H9 (cell line): Measurements from ENCODE around the gene P2RY8. TPM values are rescaled to one million over a fixed set of nuclear protein-coding genes. Genes with fewer than 3 reads are reported as not detected.

Source experiments
- DNase-seq: peaks from one replicate; pipeline ENCODE4 v3.0.0-alpha.2; 2017
- H2AFZ ChIP-seq: one replicate; pipeline ENCODE4 v1.6.1; 2013; ENCODE audit warnings: mild to moderate bottlenecking, low read length, control low read depth, moderate library complexity
- H2AK5ac ChIP-seq: 2 replicates; pipeline ENCODE4 v1.6.1; 2013; ENCODE audit warnings: low read length, control low read depth, mixed read lengths; ENCODE audit not compliant: insufficient read length
- H2BK120ac ChIP-seq: one replicate; pipeline ENCODE4 v1.6.1; 2013; ENCODE audit warnings: low read depth, mild to moderate bottlenecking, low read length, control low read depth, inconsistent platforms; ENCODE audit not compliant: poor library complexity, severe bottlenecking
- H2BK12ac ChIP-seq: 2 replicates; pipeline ENCODE4 v1.6.1; 2013; ENCODE audit warnings: low read length, control low read depth, mixed read lengths, low read depth; ENCODE audit not compliant: insufficient read length
- H2BK15ac ChIP-seq: 2 replicates; pipeline ENCODE4 v1.6.1; 2013; ENCODE audit warnings: low read depth, low read length, control low read depth
- H2BK20ac ChIP-seq: one replicate; pipeline ENCODE4 v1.6.1; 2013; ENCODE audit warnings: low read depth, mild to moderate bottlenecking, low read length, control low read depth, inconsistent platforms; ENCODE audit not compliant: poor library complexity, severe bottlenecking
- H2BK5ac ChIP-seq: 2 replicates; pipeline ENCODE4 v1.6.1; 2013; ENCODE audit warnings: low read length, control low read depth, mixed read lengths; ENCODE audit not compliant: insufficient read length
- H3K14ac ChIP-seq: 2 replicates; pipeline ENCODE4 v1.6.1; 2013; ENCODE audit warnings: low read length, control low read depth; ENCODE audit not compliant: insufficient read depth
- H3K18ac ChIP-seq: 2 replicates; pipeline ENCODE4 v1.6.1; 2013; ENCODE audit warnings: low read depth, mild to moderate bottlenecking, mixed read lengths, low read length, control low read depth; ENCODE audit not compliant: insufficient read length
- H3K23ac ChIP-seq: 2 replicates; pipeline ENCODE4 v1.6.1; 2013; ENCODE audit warnings: low read length, control low read depth, mixed read lengths, low read depth; ENCODE audit not compliant: insufficient read length
- H3K23me2 ChIP-seq: 2 replicates; pipeline ENCODE4 v1.6.1; 2013; ENCODE audit warnings: low read depth, mild to moderate bottlenecking, mixed read lengths, low read length, control low read depth; ENCODE audit not compliant: insufficient read length, poor library complexity, severe bottlenecking
- H3K27ac ChIP-seq: 2 replicates; pipeline ENCODE4 v1.5.1; 2013; ENCODE audit warnings: low read length, control low read depth, mixed read lengths, low read depth; ENCODE audit not compliant: insufficient read length
- H3K27me3 ChIP-seq: 2 replicates; pipeline ENCODE4 v1.6.1; 2013; ENCODE audit warnings: low read length, control low read depth, inconsistent platforms; ENCODE audit not compliant: insufficient read depth
- H3K4ac ChIP-seq: 2 replicates; pipeline ENCODE4 v1.6.1; 2013; ENCODE audit warnings: low read depth, mild to moderate bottlenecking, control low read depth, inconsistent platforms, low read length, moderate library complexity
- H3K4me1 ChIP-seq: 2 replicates; pipeline ENCODE4 v1.6.1; 2013; ENCODE audit warnings: low read length, control low read depth, inconsistent platforms; ENCODE audit not compliant: insufficient read depth
- H3K4me2 ChIP-seq: 2 replicates; pipeline ENCODE4 v1.6.1; 2013; ENCODE audit warnings: low read length, control low read depth, mixed read lengths; ENCODE audit not compliant: insufficient read length, insufficient read depth
- H3K56ac ChIP-seq: 2 replicates; pipeline ENCODE4 v1.6.1; 2013; ENCODE audit warnings: low read depth, mild to moderate bottlenecking, mixed read lengths, low read length, control low read depth; ENCODE audit not compliant: insufficient read length
- H3K79me1 ChIP-seq: 2 replicates; pipeline ENCODE4 v1.6.1; 2013; ENCODE audit warnings: low read depth, mild to moderate bottlenecking, moderate library complexity, low read length, control low read depth, inconsistent platforms; ENCODE audit not compliant: insufficient read depth, poor library complexity, severe bottlenecking
- H3K79me2 ChIP-seq: 2 replicates; pipeline ENCODE4 v1.6.1; 2013; ENCODE audit warnings: low read length, control low read depth, inconsistent platforms; ENCODE audit not compliant: insufficient read depth
- H3K9ac ChIP-seq: 2 replicates; pipeline ENCODE4 v1.6.1; 2013; ENCODE audit warnings: low read length, control low read depth, mixed read lengths; ENCODE audit not compliant: insufficient read length; ENCODE audit errors: extremely low read depth
- H3K9me3 ChIP-seq: one replicate; pipeline ENCODE4 v1.6.1; 2013; ENCODE audit warnings: low read depth, low read length, inconsistent platforms; ENCODE audit not compliant: control insufficient read depth
- H3T11ph ChIP-seq: one replicate; pipeline ENCODE4 v1.6.1; 2013; ENCODE audit warnings: mild to moderate bottlenecking, low read length, control low read depth, inconsistent platforms
- H4K20me1 ChIP-seq: one replicate; pipeline ENCODE4 v1.6.1; 2013; ENCODE audit not compliant: control insufficient read depth, insufficient read length, insufficient read depth
- H4K5ac ChIP-seq: 2 replicates; pipeline ENCODE4 v1.6.1; 2013; ENCODE audit warnings: low read depth, mild to moderate bottlenecking, mixed read lengths, low read length, control low read depth; ENCODE audit not compliant: insufficient read length
- H4K8ac ChIP-seq: replicated peaks from 2 replicates; pipeline ENCODE4 v1.6.1; 2013; ENCODE audit warnings: low read length, control low read depth, mixed read lengths, low read depth; ENCODE audit not compliant: insufficient read length
- H4K91ac ChIP-seq: 2 replicates; pipeline ENCODE4 v1.6.1; 2013; ENCODE audit warnings: low read depth, mild to moderate bottlenecking, moderate library complexity, mixed read lengths, low read length, control low read depth; ENCODE audit not compliant: insufficient read length
- H3K27ac Mint-ChIP-seq, 3 experiments: 2 replicates in 2 of 3; 3 replicates in 1 of 3; pipeline ENCODE4 v1.8.0; 2020 to 2021; ENCODE audit warnings: mixed read lengths in 3 of 3, mild to moderate bottlenecking in 1 of 3, moderate library complexity in 1 of 3
- H3K27me3 Mint-ChIP-seq: 2 replicates; pipeline ENCODE4 v1.8.0; 2021; ENCODE audit warnings: low read depth, mild to moderate bottlenecking, moderate library complexity, mixed read lengths
- H3K36me3 Mint-ChIP-seq, 3 experiments: 2 replicates in 2 of 3; 3 replicates in 1 of 3; pipeline ENCODE4 v1.8.0; 2020 to 2021; ENCODE audit warnings: low read depth in 3 of 3, mixed read lengths in 3 of 3; ENCODE audit not compliant: insufficient read depth in 1 of 3
- H3K4me1 Mint-ChIP-seq, 2 experiments: 2 replicates each; pipeline ENCODE4 v1.8.0; 2020; ENCODE audit warnings: mixed read lengths in 2 of 2
- H3K4me3 Mint-ChIP-seq, 2 experiments: 2 replicates in 1 of 2; 3 replicates in 1 of 2; pipeline ENCODE4 v1.8.0; 2020 to 2021; ENCODE audit warnings: mild to moderate bottlenecking in 2 of 2, mixed read lengths in 2 of 2, moderate library complexity in 1 of 2
- H3K9me3 Mint-ChIP-seq, 2 experiments: 2 replicates in 1 of 2; 3 replicates in 1 of 2; pipeline ENCODE4 v1.8.0; 2020; ENCODE audit warnings: mild to moderate bottlenecking in 2 of 2, mixed read lengths in 2 of 2, moderate library complexity in 1 of 2
- WGBS: extraction: QIAGEN DNeasy Blood & Tissue Kit; methylation state at CpG from one replicate; pipeline ENCODE4 v1.1.7; 2013; ENCODE audit warnings: missing lambda C conversion rate, low lambda C conversion rate, mixed read lengths; ENCODE audit not compliant: insufficient read length; ENCODE audit errors: extremely low coverage; 5-methylcytosine and 5-hydroxymethylcytosine counted together
- total RNA-seq: library from RNA; stranded (reverse); gene quantifications from 2 replicates; pipeline ENCODE4 v1.2.1, GENCODE V29; 2021
- TF ChIP-seq, protein P1 (sequence below): fragments of 200-600 bp; sonication (generic); conservative IDR thresholded peaks from 3 replicates; pipeline ENCODE4 v1.8.0; 2021; ENCODE audit warnings: antibody characterized with exemption, mild to moderate bottlenecking

P2RY8 gene
- total RNA-seq, 1 experiment from 2014 or later: not detected

DNA sequence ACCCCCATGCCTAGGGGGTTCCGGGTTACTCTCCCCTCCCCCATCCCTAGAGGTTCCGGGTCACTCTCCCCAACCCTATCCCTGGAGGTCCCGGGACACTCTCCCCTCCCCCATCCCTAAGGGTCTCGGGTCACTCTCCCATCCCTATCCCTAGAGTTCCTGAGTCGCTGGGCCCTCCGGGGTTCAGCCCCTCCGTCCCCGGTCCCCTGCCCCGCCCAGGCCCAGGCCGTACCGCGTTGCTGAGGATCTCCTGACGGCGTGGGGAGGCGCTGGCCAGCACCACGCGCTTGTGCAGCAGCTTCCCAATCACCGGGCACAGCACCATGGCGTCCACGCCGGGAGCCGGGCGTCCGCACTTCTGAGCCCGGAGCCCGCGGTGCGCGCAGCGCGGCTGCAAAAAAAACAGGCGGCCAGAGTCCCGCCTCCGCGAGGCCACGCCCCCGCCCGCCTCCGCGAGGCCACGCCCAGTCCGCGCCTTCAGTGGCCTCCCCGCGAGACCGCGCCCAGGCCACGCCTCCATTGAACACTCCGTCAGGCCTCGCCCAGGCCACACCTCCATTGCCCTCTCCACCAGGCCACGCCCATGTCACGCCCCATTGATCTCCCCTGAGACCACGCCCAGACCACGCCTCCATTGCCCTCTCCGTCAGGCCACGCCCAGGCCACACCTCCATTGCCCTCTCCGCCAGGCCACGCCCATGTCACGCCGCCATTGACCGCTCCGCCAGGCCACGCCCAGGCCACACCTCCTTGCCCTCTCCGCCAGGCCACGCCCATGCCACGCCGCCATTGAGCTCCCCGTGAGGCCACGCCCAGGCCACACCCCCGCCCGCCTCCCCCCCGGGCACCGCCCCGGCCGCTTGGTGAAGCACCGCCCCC lies 84.2 kb downstream of the P2RY8 start, which contains the start of gene ASMTL:
Gene ASMTL (minus strand): TSS at position 394 of the 879 bp plus-strand sequence. CDS start 69 bp downstream, at position 325.
- H3K9me3 Mint-ChIP-seq: peaks cover 23 to 25% of the 10 kb centered on the region in 2 experiments
- H3K27ac Mint-ChIP-seq: peak within 1 kb of the TSS; percentile 77 to 97 (median 93); a peak in 3 of 7 replicates
- H3K4me3 Mint-ChIP-seq: peak within 1 kb of the TSS; percentile 81 to 86
- H2BK20ac ChIP-seq: no peak within 1 kb of the TSS
- H3K27me3 ChIP-seq: no peaks in the 10 kb centered on the region
- H3K56ac ChIP-seq: no peak within 1 kb of the TSS
- H3K79me2 ChIP-seq: peaks cover 20% of the 10 kb centered on the region; the same call in 1 of the 2 replicates
- no peak within 1 kb of the TSS for H4K8ac ChIP-seq
- 0 out of 4 replicates have a peak, but pooled peaks cover 0 to 2% of the 10 kb centered on the region in 2 experiments for H3K4me1 Mint-ChIP-seq
- H3K23me2 ChIP-seq: no peaks in the 10 kb centered on the region
- H3K4me2 ChIP-seq: peak within 1 kb of the TSS; percentile 49
- H2BK120ac ChIP-seq: no peak within 1 kb of the TSS
- H3K27me3 Mint-ChIP-seq: no peaks in the 10 kb centered on the region; the same call in none of the 2 replicates
- no peak within 1 kb of the TSS for H2AFZ ChIP-seq
- H3K23ac ChIP-seq: no peak within 1 kb of the TSS
- no peak within 1 kb of the TSS for H4K91ac ChIP-seq
- H3K4me1 ChIP-seq: no peaks in the 10 kb centered on the region
- H3T11ph ChIP-seq: no peak within 1 kb of the TSS
- peaks cover 11% of the 10 kb centered on the region for H3K79me1 ChIP-seq
- peaks cover 24 to 25% (median 24%) of the 10 kb centered on the region in 3 experiments for H3K36me3 Mint-ChIP-seq
- TF ChIP-seq, protein P1, sequence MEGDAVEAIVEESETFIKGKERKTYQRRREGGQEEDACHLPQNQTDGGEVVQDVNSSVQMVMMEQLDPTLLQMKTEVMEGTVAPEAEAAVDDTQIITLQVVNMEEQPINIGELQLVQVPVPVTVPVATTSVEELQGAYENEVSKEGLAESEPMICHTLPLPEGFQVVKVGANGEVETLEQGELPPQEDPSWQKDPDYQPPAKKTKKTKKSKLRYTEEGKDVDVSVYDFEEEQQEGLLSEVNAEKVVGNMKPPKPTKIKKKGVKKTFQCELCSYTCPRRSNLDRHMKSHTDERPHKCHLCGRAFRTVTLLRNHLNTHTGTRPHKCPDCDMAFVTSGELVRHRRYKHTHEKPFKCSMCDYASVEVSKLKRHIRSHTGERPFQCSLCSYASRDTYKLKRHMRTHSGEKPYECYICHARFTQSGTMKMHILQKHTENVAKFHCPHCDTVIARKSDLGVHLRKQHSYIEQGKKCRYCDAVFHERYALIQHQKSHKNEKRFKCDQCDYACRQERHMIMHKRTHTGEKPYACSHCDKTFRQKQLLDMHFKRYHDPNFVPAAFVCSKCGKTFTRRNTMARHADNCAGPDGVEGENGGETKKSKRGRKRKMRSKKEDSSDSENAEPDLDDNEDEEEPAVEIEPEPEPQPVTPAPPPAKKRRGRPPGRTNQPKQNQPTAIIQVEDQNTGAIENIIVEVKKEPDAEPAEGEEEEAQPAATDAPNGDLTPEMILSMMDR: no peak
- no CpG with 5 or more reads among the region's 76 CpGs for WGBS
- H4K20me1 ChIP-seq: no peaks in the 10 kb centered on the region
- H2AK5ac ChIP-seq: no peak within 1 kb of the TSS
- peak within 1 kb of the TSS; percentile 80 for H3K18ac ChIP-seq
- H2BK12ac ChIP-seq: no peak within 1 kb of the TSS
- no peak within 1 kb of the TSS for H3K4ac ChIP-seq
- no peak within 1 kb of the TSS for H4K5ac ChIP-seq
- peak within 1 kb of the TSS; percentile 66 for H3K9ac ChIP-seq
- H2BK5ac ChIP-seq: no peak within 1 kb of the TSS
- peaks cover 13% of the 10 kb centered on the region for H3K9me3 ChIP-seq
- H2BK15ac ChIP-seq: no peak within 1 kb of the TSS
- H3K14ac ChIP-seq: peak within 1 kb of the TSS; percentile 86
- H3K27ac ChIP-seq: no peak within 1 kb of the TSS
- peak; percentile 99 for DNase-seq
